Posterior vena cava (tissue), 2 donors: ENCODE data around the gene HBS1L. TPM values are rescaled to one million over a fixed set of nuclear protein-coding genes. Genes with fewer than 3 reads are reported as not detected.

Source experiments
- DNase-seq: peaks from one replicate; pipeline ENCODE4 v3.0.0-alpha.2; 2020; ENCODE audit warnings: low spot score
- intact Hi-C, 2 donors: fragments of 100-400 bp; cut with DNase I; formaldehyde crosslinking; loops; one replicate each; pipeline versions ENCODE4 v1.14.1 to v1.14.2; 2022 to 2023
- long read RNA-seq, 2 donors: library from polyadenylated mRNA; unstranded; transcript quantifications; one replicate each; pipeline ENCODE4 v2.0.0, GENCODE V29; 2020 to 2021
- total RNA-seq, 2 donors: library from RNA; stranded (reverse); fragmentation: NEBNext Ultra II Directional; extraction: Animal tissue kit (Norgen Biotek cat#: 25700); gene quantifications; one replicate each; pipeline ENCODE4 v1.2.1, GENCODE V29; 2021
- donor health status: DM: yes; HTN: yes; CAD: no.
- donor health status: DM: yes; HTN: yes; CAD: no.

Gene HBS1L
- total RNA-seq: 10 to 100 TPM; 62.9 to 66.5 TPM
- long read RNA-seq, donor 1, full-length matches to known transcripts: 22 of 34 reads
- long read RNA-seq, donor 1, partial matches to known transcripts: 8 of 34 reads
- long read RNA-seq, donor 1, other reads (novel, unspliced or antisense): 4 of 34 reads
- long read RNA-seq, donor 2, full-length matches to known transcripts: 73 of 88 reads
- long read RNA-seq, donor 2, partial matches to known transcripts: 8 of 88 reads
- long read RNA-seq, donor 2, other reads (novel, unspliced or antisense): 7 of 88 reads

- peak; percentile 99 for DNase-seq
- intact Hi-C loops: no loop called here
Observed at GRCh38 chr6:135054569-135055498, at the start of gene HBS1L. TSS of gene HBS1L (minus strand) at chr6:135054822. CDS start at chr6:135054691, 131 bp downstream.

GRCh38 chr6:135104199-135104598 is 49.6 kb upstream of the HBS1L start:
- no peak for DNase-seq
- intact Hi-C loops: no loop called here

GRCh38 chr6:135102191-135102590 is 47.6 kb upstream of the HBS1L start:
- DNase-seq: no peak
- intact Hi-C loops: no loop called here

GRCh38 chr6:135097172-135097571 is 42.5 kb upstream of the HBS1L start:
- no peak for DNase-seq
- intact Hi-C loops: no loop called here

- intact Hi-C loops: no loop called here
Observed at GRCh38 chr6:135096403-135097130, 41.9 kb upstream of the HBS1L start.

GRCh38 chr6:135095716-135096115 is 41.1 kb upstream of the HBS1L start:
- intact Hi-C loops: no loop called here
- no peak for DNase-seq

More at GRCh38 chr6:135096403-135097130, 41.9 kb upstream of the HBS1L start:
- DNase-seq: no peak

- intact Hi-C loops: no loop called here
- no peak for DNase-seq
Observed at GRCh38 chr6:135094403-135094821, 39.8 kb upstream of the HBS1L start.

GRCh38 chr6:135093578-135093977 is 39.0 kb upstream of the HBS1L start:
- DNase-seq: no peak
- intact Hi-C loops: no loop called here

- DNase-seq: no peak
- intact Hi-C loops: no loop called here
Observed at GRCh38 chr6:135092724-135093123, 38.1 kb upstream of the HBS1L start.

- DNase-seq: no peak
- intact Hi-C loops: no loop called here
Observed at GRCh38 chr6:135090819-135091218, 36.2 kb upstream of the HBS1L start.

- intact Hi-C loops: no loop called here
- no peak for DNase-seq
Observed at GRCh38 chr6:135089901-135090300, 35.3 kb upstream of the HBS1L start.

GRCh38 chr6:135088818-135089809 is 34.5 kb upstream of the HBS1L start:
- intact Hi-C loops: no loop called here
- DNase-seq: no peak

- intact Hi-C loops: no loop called here
Observed at GRCh38 chr6:135088281-135088680, 33.7 kb upstream of the HBS1L start.

GRCh38 chr6:135087803-135088202 is 33.2 kb upstream of the HBS1L start:
- intact Hi-C loops: no loop called here
- no peak for DNase-seq

More at GRCh38 chr6:135088281-135088680, 33.7 kb upstream of the HBS1L start:
- DNase-seq: no peak

GRCh38 chr6:135087403-135087802 is 32.8 kb upstream of the HBS1L start:
- intact Hi-C loops: no loop called here
- DNase-seq: no peak

GRCh38 chr6:135086414-135086764 is 31.8 kb upstream of the HBS1L start:
- intact Hi-C loops: no loop called here
- DNase-seq: no peak

GRCh38 chr6:135085700-135086413 is 31.2 kb upstream of the HBS1L start:
- no peak for DNase-seq
- intact Hi-C loops: no loop called here

- intact Hi-C loops: no loop called here
- no peak for DNase-seq
Observed at GRCh38 chr6:135084916-135085269, 30.3 kb upstream of the HBS1L start.
